GM12874 (cell line): ENCODE results near the gene NANOGP8.

Source experiments
- CTCF ChIP-seq: IDR thresholded peaks from 2 replicates; pipeline ENCODE4 v1.5.1; 2011; ENCODE audit warnings: low read depth, mild to moderate bottlenecking, control low read depth, low read length, moderate library complexity; ENCODE audit not compliant: insufficient read depth

NANOGP8 gene

GRCh38 chr15:35095941-35096340 lies 10.8 kb upstream of the NANOGP8 start:
- no peak for TF ChIP-seq CTCF

- no peak for TF ChIP-seq CTCF
Measured at GRCh38 chr15:35092846-35093245, 7.8 kb upstream of the NANOGP8 start.

GRCh38 chr15:35092311-35092710 lies 7.2 kb upstream of the NANOGP8 start:
- no peak for TF ChIP-seq CTCF

GRCh38 chr15:35090104-35090807 lies 5.2 kb upstream of the NANOGP8 start:
- TF ChIP-seq CTCF: no peak

- TF ChIP-seq CTCF: no peak
Measured at GRCh38 chr15:35089551-35089950, 4.5 kb upstream of the NANOGP8 start.

- no peak for TF ChIP-seq CTCF
Measured at GRCh38 chr15:35088329-35088728, 3.2 kb upstream of the NANOGP8 start.

GRCh38 chr15:35087759-35088158 lies 2.7 kb upstream of the NANOGP8 start:
- no peak for TF ChIP-seq CTCF
